Endothelial cell (in vitro differentiated cells): ENCODE results near the gene OCA2. TPM values are rescaled to one million over a fixed set of nuclear protein-coding genes. Genes with fewer than 3 reads are reported as not detected.
A peak's percentile ranks its signal among the peaks of the same experiment; 100 is the strongest.

Experiments used
- DNase-seq: peaks from one replicate; pipeline ENCODE4 v3.0.0; 2021; ENCODE audit warnings: low spot score
- H3K27ac Mint-ChIP-seq: one replicate; pipeline ENCODE4 v1.8.0; 2021; ENCODE audit warnings: mixed read lengths, inconsistent platforms; ENCODE audit not compliant: unreplicated experiment
- H3K27me3 Mint-ChIP-seq: one replicate; pipeline ENCODE4 v1.8.0; 2021; ENCODE audit warnings: mild to moderate bottlenecking, moderate library complexity, mixed read lengths, inconsistent platforms; ENCODE audit not compliant: unreplicated experiment
- H3K36me3 Mint-ChIP-seq: one replicate; pipeline ENCODE4 v1.8.0; 2021; ENCODE audit warnings: mild to moderate bottlenecking, low read depth, mixed read lengths, inconsistent platforms; ENCODE audit not compliant: unreplicated experiment
- H3K4me1 Mint-ChIP-seq: one replicate; pipeline ENCODE4 v1.8.0; 2021; ENCODE audit warnings: mild to moderate bottlenecking, mixed read lengths, inconsistent platforms; ENCODE audit not compliant: unreplicated experiment
- H3K4me3 Mint-ChIP-seq: one replicate; pipeline ENCODE4 v1.8.0; 2021; ENCODE audit warnings: mild to moderate bottlenecking, mixed read lengths, inconsistent platforms; ENCODE audit not compliant: unreplicated experiment
- H3K9me3 Mint-ChIP-seq: one replicate; pipeline ENCODE4 v1.8.0; 2021; ENCODE audit warnings: mixed read lengths, inconsistent platforms; ENCODE audit not compliant: unreplicated experiment
- total RNA-seq: library from RNA; stranded (reverse); fragmentation: NEBNext Ultra II Directional; extraction: Animal tissue kit (Norgen Biotek cat#: 25700); gene quantifications from one replicate; pipeline ENCODE4 v1.2.1, GENCODE V29; 2021; ENCODE audit not compliant: unreplicated experiment
- TF ChIP-seq, protein P1 (sequence below): fragments of 200-600 bp; sonication (generic); IDR thresholded peaks from one replicate; pipeline ENCODE4 v1.5.0; 2021; ENCODE audit warnings: antibody characterized with exemption; ENCODE audit not compliant: unreplicated experiment

OCA2 gene
- total RNA-seq, 1 donor from 2014 or later = not detected

DNA sequence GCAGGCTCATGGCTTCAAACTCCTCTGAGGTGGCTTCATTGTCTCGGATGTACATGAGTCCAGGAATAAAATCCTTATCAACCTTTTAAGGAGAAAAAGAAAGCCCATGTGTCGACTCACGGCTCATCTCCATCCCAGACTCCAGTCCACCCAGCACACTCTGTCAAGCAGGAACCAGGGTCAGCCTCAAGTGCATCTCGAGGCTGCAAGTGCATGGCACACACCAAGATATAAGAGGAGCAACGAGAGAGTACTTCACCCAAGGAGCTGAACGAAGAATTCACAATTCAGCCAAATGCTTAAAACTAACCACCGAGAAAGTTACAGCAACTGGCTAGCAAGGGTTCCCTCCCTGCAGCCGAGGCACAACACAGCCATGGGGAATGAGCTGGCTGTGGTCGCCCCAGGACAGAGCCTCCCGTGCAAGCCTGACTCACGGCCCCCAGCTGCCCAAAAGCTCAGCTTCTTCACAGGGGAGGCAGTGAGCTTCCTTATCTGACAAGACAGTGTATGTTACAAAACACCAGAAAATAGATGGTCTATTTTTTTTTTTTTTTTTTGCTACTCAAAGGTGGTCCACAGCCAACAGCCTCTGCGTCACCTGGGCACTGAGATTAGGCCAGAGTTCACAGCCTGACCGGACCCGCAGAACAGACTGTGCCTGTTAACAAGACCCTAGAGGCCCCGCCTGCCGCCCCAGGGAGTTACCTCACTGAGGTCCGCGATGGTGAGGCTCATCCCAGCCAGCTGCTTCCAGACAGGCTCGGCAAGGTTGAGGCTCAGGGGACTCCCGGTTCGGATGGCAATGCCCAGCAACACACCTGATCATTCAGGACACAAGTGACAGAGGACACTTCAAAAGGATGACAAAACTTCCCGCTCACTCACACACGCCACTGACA is 15.9 kb upstream of the OCA2 start:
- Mint-ChIP-seq H3K36me3 (peaks cover 50% of the 10 kb centered on the region), H3K9me3 (no peaks in the 10 kb centered on the region), H3K27ac (no peak overlapping the region), H3K27me3 (peaks cover 10% of the 10 kb centered on the region), H3K4me3 (peak overlapping the region; percentile 17), H3K4me1 (no peaks in the 10 kb centered on the region)
- DNase-seq = no peak
- TF ChIP-seq, protein P1, sequence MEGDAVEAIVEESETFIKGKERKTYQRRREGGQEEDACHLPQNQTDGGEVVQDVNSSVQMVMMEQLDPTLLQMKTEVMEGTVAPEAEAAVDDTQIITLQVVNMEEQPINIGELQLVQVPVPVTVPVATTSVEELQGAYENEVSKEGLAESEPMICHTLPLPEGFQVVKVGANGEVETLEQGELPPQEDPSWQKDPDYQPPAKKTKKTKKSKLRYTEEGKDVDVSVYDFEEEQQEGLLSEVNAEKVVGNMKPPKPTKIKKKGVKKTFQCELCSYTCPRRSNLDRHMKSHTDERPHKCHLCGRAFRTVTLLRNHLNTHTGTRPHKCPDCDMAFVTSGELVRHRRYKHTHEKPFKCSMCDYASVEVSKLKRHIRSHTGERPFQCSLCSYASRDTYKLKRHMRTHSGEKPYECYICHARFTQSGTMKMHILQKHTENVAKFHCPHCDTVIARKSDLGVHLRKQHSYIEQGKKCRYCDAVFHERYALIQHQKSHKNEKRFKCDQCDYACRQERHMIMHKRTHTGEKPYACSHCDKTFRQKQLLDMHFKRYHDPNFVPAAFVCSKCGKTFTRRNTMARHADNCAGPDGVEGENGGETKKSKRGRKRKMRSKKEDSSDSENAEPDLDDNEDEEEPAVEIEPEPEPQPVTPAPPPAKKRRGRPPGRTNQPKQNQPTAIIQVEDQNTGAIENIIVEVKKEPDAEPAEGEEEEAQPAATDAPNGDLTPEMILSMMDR = no peak

DNA sequence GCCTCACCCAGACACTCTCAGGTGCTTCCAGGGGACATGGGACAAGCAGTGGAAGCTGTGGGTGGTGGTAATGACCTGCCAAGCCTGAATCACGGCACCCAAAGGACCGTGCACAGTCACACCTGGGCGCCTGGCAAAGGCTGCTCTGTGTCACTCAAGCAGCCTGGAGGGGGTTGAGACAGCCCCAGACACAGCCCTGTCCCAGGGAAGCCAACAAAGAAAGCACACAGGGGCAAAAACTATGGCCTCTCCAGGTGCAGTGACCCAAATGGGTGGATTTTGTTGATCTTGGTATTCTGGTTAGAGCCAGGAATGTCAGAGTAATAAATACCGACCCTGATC is 15.0 kb upstream of the OCA2 start:
- Mint-ChIP-seq H3K4me1 (no peaks in the 10 kb centered on the region), H3K4me3 (no peak overlapping the region), H3K9me3 (no peaks in the 10 kb centered on the region), H3K27me3 (peaks cover 10% of the 10 kb centered on the region), H3K36me3 (peaks cover 49% of the 10 kb centered on the region), H3K27ac (no peak overlapping the region)
- no peak for DNase-seq
- TF ChIP-seq, protein P1 = no peak

DNA sequence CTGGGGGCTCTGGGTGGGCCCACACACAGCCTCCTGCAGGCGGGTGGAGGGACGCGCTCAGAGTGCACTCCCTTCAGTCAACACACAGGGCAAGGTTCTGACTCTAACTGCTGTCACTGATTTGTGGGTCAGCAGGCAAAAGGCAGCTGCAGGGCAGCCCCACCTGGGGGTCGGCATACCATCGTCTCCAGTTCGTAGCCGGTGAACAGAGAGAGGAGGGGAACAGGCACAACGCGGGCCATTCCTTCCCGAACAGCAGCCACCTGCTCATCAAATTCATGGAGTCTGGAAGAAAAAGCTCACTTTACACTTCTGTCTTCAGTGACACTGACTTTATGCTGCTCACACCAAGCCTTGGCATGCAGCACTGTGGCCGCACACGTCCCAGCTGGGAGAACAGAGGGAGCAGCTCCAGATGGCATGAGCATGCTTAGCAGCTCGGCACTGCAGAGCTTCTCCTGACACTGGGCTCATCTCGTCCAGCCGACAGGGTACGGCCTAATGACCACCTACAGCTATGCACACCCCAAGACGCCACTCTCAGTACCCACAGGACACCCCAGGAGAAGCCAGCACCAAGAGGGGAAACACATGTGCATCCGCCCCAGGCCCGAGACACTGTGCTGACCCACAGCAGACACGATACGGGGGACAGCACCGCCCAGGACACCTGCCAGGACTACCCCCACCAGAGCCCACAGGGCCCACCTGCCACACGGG is 14.4 kb upstream of the OCA2 start:
- no peaks in the 10 kb centered on the region for H3K9me3 Mint-ChIP-seq
- peak overlapping the region; percentile 59 for H3K4me3 Mint-ChIP-seq
- no peaks in the 10 kb centered on the region for H3K4me1 Mint-ChIP-seq
- peaks cover 15% of the 10 kb centered on the region for H3K27me3 Mint-ChIP-seq
- peaks cover 47% of the 10 kb centered on the region for H3K36me3 Mint-ChIP-seq
- TF ChIP-seq, protein P1 = no peak
- H3K27ac Mint-ChIP-seq = no peak overlapping the region
- DNase-seq = no peak

DNA sequence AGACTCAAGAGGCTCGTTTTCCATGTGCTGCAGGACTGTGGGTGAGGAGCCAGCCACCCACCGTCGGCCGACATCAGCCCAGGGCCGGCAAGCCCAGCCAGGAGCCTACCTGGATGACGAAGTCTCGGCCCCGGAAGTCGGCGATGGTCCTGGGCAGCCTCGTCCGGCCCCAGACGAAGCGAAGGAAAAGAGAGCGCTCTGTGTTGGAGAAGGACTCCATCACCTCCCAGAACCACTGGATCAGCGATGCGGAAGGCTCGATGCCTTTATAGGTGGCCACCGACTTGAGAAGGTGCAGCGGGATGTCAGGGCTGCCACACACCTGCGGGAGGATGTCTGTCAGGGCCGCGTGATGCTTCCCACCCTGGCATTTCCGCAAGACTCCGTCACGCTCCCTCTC is 13.8 kb upstream of the OCA2 start:
- no peaks in the 10 kb centered on the region for H3K9me3 Mint-ChIP-seq
- H3K4me3 Mint-ChIP-seq = no peak overlapping the region
- peaks cover 16% of the 10 kb centered on the region for H3K27me3 Mint-ChIP-seq
- H3K36me3 Mint-ChIP-seq = peaks cover 41% of the 10 kb centered on the region
- H3K4me1 Mint-ChIP-seq = peaks cover 2% of the 10 kb centered on the region
- no peak overlapping the region for H3K27ac Mint-ChIP-seq
- TF ChIP-seq, protein P1 = no peak
- DNase-seq = no peak
